AG04450 (cell line): ENCODE measurements around the gene CLTCL1. TPM values are rescaled to one million over a fixed set of nuclear protein-coding genes. Genes with fewer than 3 reads are reported as not detected.

Experiments used
- CTCF ChIA-PET: fragments of 300-600, 350-600 bp; formaldehyde crosslinking; extraction: SDS; loops from one replicate; lab custom pipeline; 2022; ENCODE audit warnings: antibody characterized with exemption, inconsistent platforms; lab: Charles Lee
- POLR2A ChIA-PET: fragments of 350-600 bp; formaldehyde crosslinking; extraction: SDS; loops from one replicate; lab custom pipeline; 2021; ENCODE audit warnings: antibody characterized with exemption, inconsistent platforms; lab: Yijun Ruan, JAX
- DNase-seq: peaks from one replicate; pipeline ENCODE4 v3.0.0-alpha.2; 2011; ENCODE audit warnings: low read depth, low spot score
- H3K27ac ChIP-seq: one replicate; pipeline ENCODE4 v1.5.1; 2012; ENCODE audit warnings: low read depth, low read length, control low read depth
- H3K27me3 ChIP-seq: one replicate; pipeline ENCODE4 v1.6.0; 2012; ENCODE audit warnings: low read length; ENCODE audit not compliant: control insufficient read depth, insufficient read depth
- H3K4me3 ChIP-seq: 2 replicates; pipeline ENCODE4 v1.5.1; 2011; ENCODE audit warnings: mild to moderate bottlenecking, low read depth, low read length, control low read depth
- H3K9me3 ChIP-seq: 2 replicates; pipeline ENCODE4 v1.5.1; 2012; ENCODE audit warnings: low read length; ENCODE audit not compliant: control insufficient read depth, insufficient read depth
- polyA plus RNA-seq: library from polyadenylated mRNA; depleted of rRNA; stranded (reverse); fragments of >200 nt; gene quantifications from 2 replicates; pipeline ENCODE4 v1.2.3, GENCODE V29; 2011
- TF ChIP-seq, protein P1 (sequence below): IDR thresholded peaks from 2 replicates; pipeline ENCODE4 v1.5.1; 2011; ENCODE audit warnings: low read depth, low read length, control low read depth, inconsistent platforms

CLTCL1 gene
- polyA plus RNA-seq, 1 experiment: 6.6 TPM

DNA sequence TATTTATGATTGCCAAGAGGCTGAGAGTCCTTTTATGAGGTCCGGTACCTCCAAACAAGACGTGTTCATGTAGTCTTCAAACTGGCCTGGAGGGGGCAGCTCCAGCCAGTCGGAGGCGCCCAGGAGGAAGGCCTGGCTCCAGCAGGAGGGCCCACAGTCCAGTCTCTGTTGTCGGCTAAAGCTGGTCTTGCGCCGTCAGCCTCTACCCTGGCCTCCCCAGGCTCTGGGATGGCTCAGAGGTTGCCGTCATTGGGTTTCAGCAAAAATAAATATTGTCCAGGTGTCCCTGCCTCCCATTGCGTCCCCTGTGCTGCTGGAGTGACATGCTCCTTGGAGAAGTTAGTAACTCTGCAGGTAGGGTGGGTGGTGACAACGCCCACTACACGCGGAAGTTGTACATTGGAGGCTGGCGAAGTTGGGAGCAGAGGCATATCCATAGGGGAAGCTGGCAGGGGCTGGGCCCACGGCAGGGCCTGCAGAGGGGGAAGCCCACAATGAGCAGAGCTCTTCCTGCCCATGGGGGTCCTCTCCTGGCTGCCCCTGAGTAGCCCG is 111.9 kb downstream of the CLTCL1 start:
- H3K27ac ChIP-seq: peak overlapping the region; percentile 65
- TF ChIP-seq, protein P1, sequence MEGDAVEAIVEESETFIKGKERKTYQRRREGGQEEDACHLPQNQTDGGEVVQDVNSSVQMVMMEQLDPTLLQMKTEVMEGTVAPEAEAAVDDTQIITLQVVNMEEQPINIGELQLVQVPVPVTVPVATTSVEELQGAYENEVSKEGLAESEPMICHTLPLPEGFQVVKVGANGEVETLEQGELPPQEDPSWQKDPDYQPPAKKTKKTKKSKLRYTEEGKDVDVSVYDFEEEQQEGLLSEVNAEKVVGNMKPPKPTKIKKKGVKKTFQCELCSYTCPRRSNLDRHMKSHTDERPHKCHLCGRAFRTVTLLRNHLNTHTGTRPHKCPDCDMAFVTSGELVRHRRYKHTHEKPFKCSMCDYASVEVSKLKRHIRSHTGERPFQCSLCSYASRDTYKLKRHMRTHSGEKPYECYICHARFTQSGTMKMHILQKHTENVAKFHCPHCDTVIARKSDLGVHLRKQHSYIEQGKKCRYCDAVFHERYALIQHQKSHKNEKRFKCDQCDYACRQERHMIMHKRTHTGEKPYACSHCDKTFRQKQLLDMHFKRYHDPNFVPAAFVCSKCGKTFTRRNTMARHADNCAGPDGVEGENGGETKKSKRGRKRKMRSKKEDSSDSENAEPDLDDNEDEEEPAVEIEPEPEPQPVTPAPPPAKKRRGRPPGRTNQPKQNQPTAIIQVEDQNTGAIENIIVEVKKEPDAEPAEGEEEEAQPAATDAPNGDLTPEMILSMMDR: peak; percentile 77
- peak; percentile 68 for DNase-seq
- no peaks in the 10 kb centered on the region for H3K27me3 ChIP-seq
- H3K9me3 ChIP-seq: no peaks in the 10 kb centered on the region; the same call in 1 of the 2 replicates
- POLR2A ChIA-PET: interaction anchor here (1.2 to 1.4 kb wide), 3 partner anchors 106 to 253 kb away, joined by 4 to 6 read pairs (median 4); partner anchors contain the start of genes CLTCL1 and MRPL40
- peak overlapping the region; percentile 64 for H3K4me3 ChIP-seq
- CTCF ChIA-PET: interaction anchor here (0.5 to 2.6 kb wide), 12 partner anchors 14 to 450 kb away, joined by 3 to 12 read pairs (median 5); partner anchors contain the start of gene C22orf39

- TF ChIP-seq, protein P1: no peak
- peak within 1 kb of the TSS; percentile 68 for H3K4me3 ChIP-seq
- peak within 1 kb of the TSS; percentile 65 for H3K27ac ChIP-seq
- POLR2A ChIA-PET: interaction anchor here (0.7 to 1.4 kb wide), 7 partner anchors 10 to 301 kb away, joined by 3 to 6 read pairs (median 4); partner anchors contain the start of genes CDC45, CLTCL1, ESS2 and MRPL40
- CTCF ChIA-PET: interaction anchor here (0.5 to 2.6 kb wide), 12 partner anchors 8 to 451 kb away, joined by 3 to 12 read pairs (median 5); partner anchors contain the start of gene C22orf39
- H3K27me3 ChIP-seq: no peaks in the 10 kb centered on the region
- DNase-seq: peak; percentile 38
- H3K9me3 ChIP-seq: no peaks in the 10 kb centered on the region; the same call in 1 of the 2 replicates
Measured at GRCh38 chr22:19178657-19179496, 112.6 kb downstream of the CLTCL1 start, which contains the start of gene SLC25A1. TSS of gene SLC25A1 (minus strand) at chr22:19178736. CDS start at chr22:19178673, 63 bp downstream.

GRCh38 chr22:19178065-19178656 is 113.4 kb downstream of the CLTCL1 start:
- CTCF ChIA-PET: interaction anchor here (0.5 to 2.6 kb wide), 7 partner anchors 9 to 451 kb away, joined by 3 to 10 read pairs (median 5); no protein-coding TSS in a partner anchor
- Histone ChIP-seq H3K27me3 (no peaks in the 10 kb centered on the region), H3K4me3 (peak overlapping the region; percentile 68), H3K9me3 (no peaks in the 10 kb centered on the region; the same call in 1 of the 2 replicates), H3K27ac (no peak overlapping the region)
- TF ChIP-seq, protein P1: no peak
- POLR2A ChIA-PET: interaction anchor here (0.7 to 1.4 kb wide), 6 partner anchors 9 to 302 kb away, joined by 3 to 6 read pairs (median 4); partner anchors contain the start of genes CDC45, CLTCL1 and ESS2
- DNase-seq: no peak

- Histone ChIP-seq H3K27me3 (no peaks in the 10 kb centered on the region), H3K27ac (no peak overlapping the region), H3K4me3 (peak overlapping the region; percentile 68), H3K9me3 (no peaks in the 10 kb centered on the region; the same call in 1 of the 2 replicates)
- TF ChIP-seq, protein P1: no peak
- DNase-seq: no peak
- ChIA-PET POLR2A (interaction anchor here (1.3 to 1.4 kb wide), 2 partner anchors 33 to 302 kb away, joined by 5 to 6 read pairs; partner anchors contain the start of genes CDC45 and ESS2), CTCF (no interaction called here)
Measured at GRCh38 chr22:19177164-19178064, 114.1 kb downstream of the CLTCL1 start.
